Measurements from ENCODE around the gene PLPP4.

GRCh38 chr10:120514959-120515358 is 57.9 kb downstream of the PLPP4 start:
- TF ChIP-seq CTCF (IDR thresholded peaks at IDR 0.05; ENCODE audit: low read depth, low read length), result no peak
- no peak for TF ChIP-seq POLR2A (IDR thresholded peaks at IDR 0.05; ENCODE audit: extremely low read depth, insufficient read length)
- no peak for TF ChIP-seq MAX (IDR thresholded peaks at IDR 0.05; ENCODE audit: low read depth, low read length)

Measured in NB4 (cell line).